Stimulated activated CD4-positive, alpha-beta T cell treated with anti-CD3 and anti-CD28 coated beads, Interleukin-4, amount 100 ng/mL, for 1 hour (primary cell): ENCODE results near the gene EID2.

Experiments
- DNase-seq: peaks from one replicate; pipeline ENCODE4 v3.0.0-alpha.2; 2020

Gene EID2

GRCh38 chr19:39500543-39500942 lies 39.4 kb downstream of the EID2 start:
- DNase-seq, result no peak

- no peak for DNase-seq
Measured at GRCh38 chr19:39499932-39500331, 40.0 kb downstream of the EID2 start.

DNA sequence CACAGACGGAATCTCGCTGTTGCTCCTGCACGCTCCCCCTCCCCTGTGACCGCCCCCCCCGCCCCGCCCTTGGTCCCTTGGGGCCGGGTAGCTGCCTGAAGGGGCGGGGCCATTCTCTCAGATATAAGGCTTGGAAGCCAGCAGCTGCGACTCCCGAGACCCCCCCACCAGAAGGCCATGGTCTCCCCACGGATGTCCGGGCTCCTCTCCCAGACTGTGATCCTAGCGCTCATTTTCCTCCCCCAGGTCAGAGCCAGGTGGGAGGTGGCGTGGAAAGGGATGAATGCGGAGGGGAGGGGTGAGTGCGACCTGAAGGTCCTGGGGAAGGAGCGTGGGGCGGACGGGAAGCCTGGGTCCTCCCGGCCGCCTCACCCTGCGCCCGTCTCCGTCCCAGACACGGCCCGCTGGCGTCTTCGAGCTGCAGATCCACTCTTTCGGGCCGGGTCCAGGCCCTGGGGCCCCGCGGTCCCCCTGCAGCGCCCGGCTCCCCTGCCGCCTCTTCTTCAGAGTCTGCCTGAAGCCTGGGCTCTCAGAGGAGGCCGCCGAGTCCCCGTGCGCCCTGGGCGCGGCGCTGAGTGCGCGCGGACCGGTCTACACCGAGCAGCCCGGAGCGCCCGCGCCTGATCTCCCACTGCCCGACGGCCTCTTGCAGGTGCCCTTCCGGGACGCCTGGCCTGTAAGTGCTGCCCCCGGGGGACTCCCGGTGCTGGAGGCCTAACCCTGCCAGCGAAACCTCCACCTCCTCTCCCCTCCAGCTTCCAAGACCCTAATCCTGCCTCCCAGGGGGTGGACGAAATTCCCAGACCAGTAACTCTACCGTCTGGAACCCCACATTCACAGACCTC lies 40.9 kb downstream of the EID2 start, which contains the start of gene DLL3:
TSS of gene DLL3 (plus strand) at position 150 of the 845 bp plus-strand sequence. CDS start at position 178, 28 bp downstream.
- peak; percentile 22 for DNase-seq

- DNase-seq, result no peak
Measured at GRCh38 chr19:39497996-39498797, 41.8 kb downstream of the EID2 start.

DNA sequence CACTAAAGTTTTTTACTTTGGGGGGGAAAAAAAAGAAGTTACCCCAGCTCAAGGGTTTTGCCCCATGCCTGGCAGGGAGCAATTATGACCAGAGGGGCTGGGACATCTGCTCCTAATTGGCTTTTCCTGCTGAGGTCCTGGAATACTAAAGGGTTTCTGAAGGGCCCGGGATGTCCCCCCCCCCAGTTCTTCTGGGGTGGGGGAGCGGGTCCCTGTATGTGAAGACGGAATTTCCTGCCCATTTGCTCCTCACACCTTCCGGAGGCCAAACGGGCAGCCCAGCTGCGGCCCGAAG lies 42.3 kb downstream of the EID2 start:
- DNase-seq, result no peak

GRCh38 chr19:39496063-39496462 lies 43.9 kb downstream of the EID2 start:
- DNase-seq, result no peak

DNA sequence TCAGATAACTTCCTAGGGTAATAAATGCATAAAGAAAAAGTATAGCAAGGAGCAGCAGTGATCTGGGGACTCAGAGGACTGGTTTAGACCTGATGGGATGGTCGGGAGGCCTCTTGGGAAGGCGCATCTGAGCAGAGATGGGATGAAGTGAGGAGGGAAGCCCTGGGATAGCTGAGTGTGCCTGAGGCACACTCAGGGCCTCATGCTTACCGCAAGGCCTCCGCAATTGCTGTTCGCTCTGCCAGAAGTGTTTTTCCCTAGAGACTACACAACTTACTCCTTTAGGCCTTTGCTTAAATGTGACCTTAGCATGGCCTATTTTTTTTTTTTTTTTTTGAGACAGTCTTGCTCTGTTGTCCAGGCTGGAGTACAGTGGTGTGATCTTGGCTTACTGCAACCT lies 45.3 kb downstream of the EID2 start:
- DNase-seq, result no peak

DNA sequence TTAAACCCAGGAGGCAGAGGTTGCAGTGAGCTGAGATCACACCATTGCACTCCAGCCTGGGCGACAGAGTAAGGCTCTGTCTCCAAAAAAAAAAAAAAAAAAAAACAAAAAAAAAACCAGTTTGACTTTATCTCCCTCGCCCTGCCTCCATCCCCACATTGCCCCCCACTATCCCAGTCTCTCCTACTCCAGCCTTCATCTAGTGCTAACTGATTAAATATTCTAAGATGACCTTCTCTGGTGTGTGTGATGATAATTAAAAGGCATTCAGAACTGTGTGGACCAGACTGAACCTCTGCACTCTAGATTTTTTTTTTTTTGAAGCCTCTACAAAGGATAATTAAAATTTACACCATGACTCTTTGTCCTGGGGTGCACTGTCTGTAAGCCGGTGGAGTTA lies 47.2 kb downstream of the EID2 start:
- no peak for DNase-seq

DNA sequence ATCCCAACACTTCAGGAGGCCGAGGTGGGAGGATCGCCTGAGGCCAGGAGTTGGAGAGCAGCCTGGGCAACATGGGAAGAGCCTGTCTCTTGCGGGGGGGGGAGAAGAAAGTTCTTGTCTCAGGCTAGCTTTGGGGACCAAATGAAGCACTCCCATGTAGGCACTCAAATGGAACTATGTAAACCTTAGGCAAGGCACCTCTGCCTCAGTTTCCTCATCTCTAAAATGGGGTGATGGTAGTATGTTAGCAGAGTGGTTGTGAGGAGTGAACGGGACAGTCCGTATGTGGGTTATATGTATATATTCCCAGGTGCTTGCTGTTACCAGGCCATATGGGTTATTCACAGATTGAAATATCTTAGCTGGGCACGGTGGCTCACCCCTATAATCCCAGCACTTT lies 47.7 kb downstream of the EID2 start:
- DNase-seq, result no peak

GRCh38 chr19:39489756-39490155 lies 50.2 kb downstream of the EID2 start:
- DNase-seq, result no peak
